Endodermal cell (in vitro differentiated cells): Measurements from ENCODE around the gene FYN. TPM values are rescaled to one million over a fixed set of nuclear protein-coding genes. Genes with fewer than 3 reads are reported as not detected.
A peak's percentile ranks its signal among the peaks of the same experiment; 100 is the strongest.

Source experiments
- DNase-seq: peaks from one replicate; pipeline ENCODE4 v3.0.0-alpha.2; 2017
- H3K27ac ChIP-seq: 2 replicates; pipeline ENCODE4 v1.5.1; 2013; ENCODE audit warnings: mild to moderate bottlenecking, low read depth, low read length, moderate library complexity
- H3K27me3 ChIP-seq: 2 replicates; pipeline ENCODE4 v1.6.1; 2013; ENCODE audit warnings: mild to moderate bottlenecking, low read length, moderate library complexity; ENCODE audit not compliant: insufficient read depth, control insufficient read depth, poor library complexity, severe bottlenecking
- H3K36me3 ChIP-seq: 2 replicates; pipeline ENCODE4 v1.7.0; 2013; ENCODE audit warnings: mild to moderate bottlenecking, low read length, moderate library complexity; ENCODE audit not compliant: control insufficient read depth, insufficient read depth
- H3K4me1 ChIP-seq: one replicate; pipeline ENCODE4 v1.7.0; 2013; ENCODE audit warnings: low read length; ENCODE audit not compliant: control insufficient read depth, insufficient read depth
- H3K4me3 ChIP-seq: 2 replicates; pipeline ENCODE4 v1.5.1; 2013; ENCODE audit warnings: mild to moderate bottlenecking, low read length, moderate library complexity
- H3K9ac ChIP-seq: 2 replicates; pipeline ENCODE4 v1.6.1; 2013; ENCODE audit warnings: mild to moderate bottlenecking, low read length, moderate library complexity; ENCODE audit not compliant: poor library complexity, severe bottlenecking; ENCODE audit errors: extremely low read depth
- H3K9me3 ChIP-seq: 2 replicates; pipeline ENCODE4 v1.6.1; 2013; ENCODE audit warnings: mild to moderate bottlenecking, low read length, moderate library complexity; ENCODE audit not compliant: control insufficient read depth
- H3K27ac Mint-ChIP-seq: 2 replicates; pipeline ENCODE4 v1.8.0; 2020; ENCODE audit warnings: mixed read lengths
- H3K27me3 Mint-ChIP-seq: 2 replicates; pipeline ENCODE4 v1.8.0; 2021; ENCODE audit warnings: mild to moderate bottlenecking, mixed read lengths; ENCODE audit not compliant: insufficient read depth
- H3K36me3 Mint-ChIP-seq: 2 replicates; pipeline ENCODE4 v1.8.0; 2020; ENCODE audit warnings: low read depth, mixed read lengths
- H3K4me1 Mint-ChIP-seq: 2 replicates; pipeline ENCODE4 v1.8.0; 2020; ENCODE audit warnings: mixed read lengths
- H3K4me3 Mint-ChIP-seq: 2 replicates; pipeline ENCODE4 v1.8.0; 2020; ENCODE audit warnings: mild to moderate bottlenecking, moderate library complexity, mixed read lengths
- H3K9me3 Mint-ChIP-seq: 2 replicates; pipeline ENCODE4 v1.8.0; 2020; ENCODE audit warnings: mild to moderate bottlenecking, mixed read lengths
- WGBS, 2 experiments: methylation state at CpG; one replicate each; pipeline versions ENCODE4 v1.1.5 to v1.1.7; 2013; ENCODE audit warnings: missing lambda C conversion rate in 2 of 2, mixed read lengths in 1 of 2; ENCODE audit not compliant: insufficient coverage in 1 of 2, insufficient read length in 1 of 2; 5-methylcytosine and 5-hydroxymethylcytosine counted together
- total RNA-seq, 2 donors: library from RNA; stranded (reverse); fragmentation: NEBNext Ultra II Directional in 1 of 2; extraction: Animal tissue kit (Norgen Biotek cat#: 25700) in 1 of 2; gene quantifications; 2 replicates in 1 of 2; 3 replicates in 1 of 2; pipeline ENCODE4 v1.2.1, GENCODE V29; 2021
- TF ChIP-seq, protein P1 (sequence below): fragments of 200-600 bp; sonication (generic); conservative IDR thresholded peaks from 2 replicates; pipeline ENCODE4 v1.5.0; 2021; ENCODE audit warnings: antibody characterized with exemption, mild to moderate bottlenecking

Gene FYN
- total RNA-seq, 2 donors from 2014 or later, result 70.0 to 96.4 TPM

GRCh38 chr6:111747396-111747795 lies 125.9 kb downstream of the FYN start:
- 79 to 86% methylated on average over 6 of the region's 6 CpGs for WGBS, 2 experiments
- Mint-ChIP-seq H3K36me3 (peaks cover 3% of the 10 kb centered on the region), H3K4me3 (no peak overlapping the region), H3K27me3 (no peaks in the 10 kb centered on the region), H3K4me1 (peaks cover 22% of the 10 kb centered on the region), H3K27ac (no peak overlapping the region), H3K9me3 (no peaks in the 10 kb centered on the region)
- Histone ChIP-seq H3K4me1 (no peaks in the 10 kb centered on the region), H3K9me3 (no peaks in the 10 kb centered on the region), H3K27ac (peak overlapping the region; percentile 26), H3K27me3 (no peaks in the 10 kb centered on the region), H3K9ac (no peak overlapping the region), H3K36me3 (no peaks in the 10 kb centered on the region), H3K4me3 (no peak overlapping the region)
- peak; percentile 29 for DNase-seq
- TF ChIP-seq, protein P1, sequence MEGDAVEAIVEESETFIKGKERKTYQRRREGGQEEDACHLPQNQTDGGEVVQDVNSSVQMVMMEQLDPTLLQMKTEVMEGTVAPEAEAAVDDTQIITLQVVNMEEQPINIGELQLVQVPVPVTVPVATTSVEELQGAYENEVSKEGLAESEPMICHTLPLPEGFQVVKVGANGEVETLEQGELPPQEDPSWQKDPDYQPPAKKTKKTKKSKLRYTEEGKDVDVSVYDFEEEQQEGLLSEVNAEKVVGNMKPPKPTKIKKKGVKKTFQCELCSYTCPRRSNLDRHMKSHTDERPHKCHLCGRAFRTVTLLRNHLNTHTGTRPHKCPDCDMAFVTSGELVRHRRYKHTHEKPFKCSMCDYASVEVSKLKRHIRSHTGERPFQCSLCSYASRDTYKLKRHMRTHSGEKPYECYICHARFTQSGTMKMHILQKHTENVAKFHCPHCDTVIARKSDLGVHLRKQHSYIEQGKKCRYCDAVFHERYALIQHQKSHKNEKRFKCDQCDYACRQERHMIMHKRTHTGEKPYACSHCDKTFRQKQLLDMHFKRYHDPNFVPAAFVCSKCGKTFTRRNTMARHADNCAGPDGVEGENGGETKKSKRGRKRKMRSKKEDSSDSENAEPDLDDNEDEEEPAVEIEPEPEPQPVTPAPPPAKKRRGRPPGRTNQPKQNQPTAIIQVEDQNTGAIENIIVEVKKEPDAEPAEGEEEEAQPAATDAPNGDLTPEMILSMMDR, result no peak

GRCh38 chr6:111746983-111747382 lies 126.3 kb downstream of the FYN start:
- no peak overlapping the region for H3K9ac ChIP-seq
- H3K27me3 Mint-ChIP-seq, result no peaks in the 10 kb centered on the region
- no peak overlapping the region for H3K27ac ChIP-seq

GRCh38 chr6:111745636-111746035 lies 127.6 kb downstream of the FYN start:
- H3K4me1 Mint-ChIP-seq, result peaks cover 22% of the 10 kb centered on the region
- WGBS, 2 experiments, result 50% methylated on average over 1 of the region's 1 CpG
- no peak overlapping the region for H3K4me3 Mint-ChIP-seq

More at GRCh38 chr6:111746983-111747382, 126.3 kb downstream of the FYN start:
- DNase-seq, result peak; percentile 6
- Mint-ChIP-seq H3K27ac (no peak overlapping the region), H3K4me3 (no peak overlapping the region), H3K36me3 (peaks cover 3% of the 10 kb centered on the region), H3K4me1 (peaks cover 22% of the 10 kb centered on the region), H3K9me3 (no peaks in the 10 kb centered on the region)
- TF ChIP-seq, protein P1, result no peak
- Histone ChIP-seq H3K4me3 (no peak overlapping the region), H3K36me3 (no peaks in the 10 kb centered on the region), H3K27me3 (no peaks in the 10 kb centered on the region), H3K4me1 (no peaks in the 10 kb centered on the region), H3K9me3 (no peaks in the 10 kb centered on the region)

More at GRCh38 chr6:111745636-111746035, 127.6 kb downstream of the FYN start:
- no peaks in the 10 kb centered on the region for H3K9me3 ChIP-seq
- H3K27ac ChIP-seq, result peak overlapping the region; percentile 26
- no peaks in the 10 kb centered on the region for H3K27me3 Mint-ChIP-seq
- no peaks in the 10 kb centered on the region for H3K36me3 ChIP-seq
- DNase-seq, result peak; percentile 10
- peaks cover 4% of the 10 kb centered on the region for H3K36me3 Mint-ChIP-seq
- H3K4me1 ChIP-seq, result no peaks in the 10 kb centered on the region
- no peaks in the 10 kb centered on the region for H3K9me3 Mint-ChIP-seq
- no peak overlapping the region for H3K9ac ChIP-seq
- no peaks in the 10 kb centered on the region for H3K27me3 ChIP-seq
- peak overlapping the region; percentile 54 for H3K27ac Mint-ChIP-seq
- no peak overlapping the region for H3K4me3 ChIP-seq
- TF ChIP-seq, protein P1, result no peak
